HG03066 (cell line): ENCODE data around the gene SLC10A4.
"Not testable (repeated sequence)": the region's sequence is repeated elsewhere in the genome, so short reads cannot be mapped to it uniquely, and the experiment has no call there.

Source experiments
- ATAC-seq: cut with Tn5 transposase; IDR thresholded peaks from one replicate; pipeline ENCODE4 v1.9.1; 2021; ENCODE audit warnings: low read depth; ENCODE audit not compliant: unreplicated experiment

Gene SLC10A4

GRCh38 chr4:48483006-48483776 is at the start of gene SLC10A4:
SLC10A4 (plus strand) TSS chr4:48483343; CDS start chr4:48483562, 219 bp downstream.
- ATAC-seq = no peak

GRCh38 chr4:48436318-48436717 is 46.8 kb upstream of the SLC10A4 start:
- no peak for ATAC-seq

GRCh38 chr4:48439988-48440387 is 43.2 kb upstream of the SLC10A4 start:
- no peak for ATAC-seq

GRCh38 chr4:48440914-48441313 is 42.2 kb upstream of the SLC10A4 start:
- ATAC-seq = not testable (repeated sequence)

- ATAC-seq = no peak
These were observed 37.4 kb upstream of the SLC10A4 start for GRCh38 chr4:48445704-48446103.

GRCh38 chr4:48446642-48447041 is 36.5 kb upstream of the SLC10A4 start:
- ATAC-seq = no peak

- ATAC-seq = no peak
These were observed 34.0 kb upstream of the SLC10A4 start for GRCh38 chr4:48449151-48449550.

GRCh38 chr4:48450740-48451139 is 32.4 kb upstream of the SLC10A4 start:
- ATAC-seq = no peak

GRCh38 chr4:48451656-48452055 is 31.5 kb upstream of the SLC10A4 start:
- not testable (repeated sequence) for ATAC-seq

GRCh38 chr4:48454591-48454990 is 28.6 kb upstream of the SLC10A4 start:
- no peak for ATAC-seq

GRCh38 chr4:48461000-48461399 is 22.1 kb upstream of the SLC10A4 start:
- ATAC-seq = no peak

GRCh38 chr4:48462363-48462762 is 20.8 kb upstream of the SLC10A4 start:
- no peak for ATAC-seq

- ATAC-seq = no peak
These were observed 15.7 kb upstream of the SLC10A4 start for GRCh38 chr4:48467442-48467841.

- ATAC-seq = no peak
These were observed 15.3 kb upstream of the SLC10A4 start for GRCh38 chr4:48467891-48468290.

- no peak for ATAC-seq
These were observed 13.0 kb upstream of the SLC10A4 start for GRCh38 chr4:48470137-48470536.

GRCh38 chr4:48470570-48470969 is 12.6 kb upstream of the SLC10A4 start:
- no peak for ATAC-seq

GRCh38 chr4:48472794-48473193 is 10.3 kb upstream of the SLC10A4 start:
- ATAC-seq = no peak

GRCh38 chr4:48475770-48476169 is 7.4 kb upstream of the SLC10A4 start:
- no peak for ATAC-seq

GRCh38 chr4:48478273-48478672 is 4.9 kb upstream of the SLC10A4 start:
- ATAC-seq = no peak

- ATAC-seq = no peak
These were observed 1.6 kb upstream of the SLC10A4 start for GRCh38 chr4:48481581-48481980.

- ATAC-seq = no peak
These were observed 792 bp downstream of the SLC10A4 start for GRCh38 chr4:48483777-48484493.
